GM12878 (cell line): ENCODE measurements around the gene YTHDF1. TPM values are rescaled to one million over a fixed set of nuclear protein-coding genes. Genes with fewer than 3 reads are reported as not detected.

Experiments used
- E2F4 ChIP-seq: IDR thresholded peaks from 2 replicates; pipeline ENCODE4 v1.6.1; 2012; ENCODE audit warnings: low read depth, low read length, improper control_type of control experiment
- E2F8 ChIP-seq: fragments of 450-650 bp; IDR thresholded peaks from 2 replicates; pipeline ENCODE4 v1.6.1; 2018; ENCODE audit warnings: mild to moderate bottlenecking, low read depth, moderate library complexity; ENCODE audit not compliant: partially characterized antibody
- HDGF ChIP-seq: fragments of 450-650 bp; IDR thresholded peaks from 2 replicates; pipeline ENCODE4 v1.6.1; 2016; ENCODE audit warnings: antibody characterized with exemption
- IRF4 ChIP-seq: IDR thresholded peaks from 2 replicates; pipeline ENCODE4 v1.6.1; 2011; ENCODE audit warnings: low read depth, low read length
- RELB ChIP-seq: fragments of 450-650 bp; IDR thresholded peaks from 2 replicates; pipeline ENCODE4 v1.6.1; 2017; ENCODE audit warnings: low read depth, mild to moderate bottlenecking, moderate library complexity
- RFX5 ChIP-seq: IDR thresholded peaks from 2 replicates; pipeline ENCODE4 v1.6.1; 2011; ENCODE audit warnings: low read depth, low read length, improper control_type of control experiment
- SMARCA5 ChIP-seq: fragments of 450-650 bp; IDR thresholded peaks from 2 replicates; pipeline ENCODE4 v1.6.1; 2017; ENCODE audit warnings: mild to moderate bottlenecking
- USF2 ChIP-seq: IDR thresholded peaks from 2 replicates; pipeline ENCODE4 v1.6.1; 2011; ENCODE audit warnings: low read depth, low read length, improper control_type of control experiment, borderline replicate concordance
- polyA plus RNA-seq, 11 experiments: library from polyadenylated mRNA; depleted of rRNA in 4 of 11; unstranded in 6 of 11; stranded (reverse) in 5 of 11; fragments of >200 nt; fragmentation: Nextera tagmentation in 4 of 11; fragmentation: Illumina TruSeq in 1 of 11; extraction: Ambion mirVana in 4 of 11; extraction: Trizol in 1 of 11; gene quantifications; 1 replicate in 1 of 11; 2 replicates in 10 of 11; pipeline versions ENCODE4 v1.2.1 to v1.2.3, GENCODE V29; 2011 to 2016; ENCODE audit warnings: inconsistent platforms in 2 of 11, missing spikeins in 2 of 11, low read depth in 1 of 11
- total RNA-seq, 4 experiments: library from RNA; depleted of rRNA in 3 of 4; stranded (reverse); fragments of >200 nt in 3 of 4; fragmentation: Illumina TruSeq in 1 of 4; extraction: Trizol in 1 of 4; gene quantifications; 2 replicates each; pipeline versions ENCODE4 v1.2.1 to v1.2.3, GENCODE V29; 2013 to 2021

Gene YTHDF1
- total and polyA plus RNA-seq, 10 of the 15 experiments (the other 5 are each of a cell fraction or from before 2014, with no cell fraction given), result 4.6 to 37.8 (median 20.5) TPM

- no peak for TF ChIP-seq E2F8
- TF ChIP-seq SMARCA5, result no peak
- no peak for TF ChIP-seq IRF4
- no peak for TF ChIP-seq RELB
- TF ChIP-seq HDGF, result no peak
- TF ChIP-seq E2F4, result no peak
- no peak for TF ChIP-seq RFX5
- TF ChIP-seq USF2, result no peak
Measured at GRCh38 chr20:63256954-63257353, 41.0 kb upstream of the YTHDF1 start (continued).
